Osteoblast (primary cell): ENCODE results near the gene C6orf163. TPM values are rescaled to one million over a fixed set of nuclear protein-coding genes. Genes with fewer than 3 reads are reported as not detected.

Experiments used
- DNase-seq: peaks from one replicate; pipeline ENCODE4 v3.0.0; 2011; ENCODE audit warnings: low spot score, mixed read lengths; ENCODE audit not compliant: insufficient read length; ENCODE audit errors: missing footprints
- H2AFZ ChIP-seq: 2 replicates; pipeline ENCODE4 v1.6.0; 2011; ENCODE audit warnings: mild to moderate bottlenecking, low read length
- H3K27ac ChIP-seq: 2 replicates; pipeline ENCODE4 v1.5.1; 2011; ENCODE audit warnings: mild to moderate bottlenecking, low read depth, low read length, moderate library complexity
- H3K27me3 ChIP-seq: 2 replicates; pipeline ENCODE4 v1.6.0; 2012; ENCODE audit warnings: mild to moderate bottlenecking, control low read depth, inconsistent platforms, low read length, moderate library complexity; ENCODE audit not compliant: insufficient read depth
- H3K36me3 ChIP-seq: 2 replicates; pipeline ENCODE4 v1.5.1; 2011; ENCODE audit warnings: mild to moderate bottlenecking, low read length, control low read depth, moderate library complexity; ENCODE audit not compliant: insufficient read depth
- H3K4me1 ChIP-seq: 2 replicates; pipeline ENCODE4 v1.5.1; 2011; ENCODE audit warnings: mild to moderate bottlenecking, low read length, control low read depth, moderate library complexity; ENCODE audit not compliant: insufficient read depth
- H3K4me2 ChIP-seq: 2 replicates; pipeline ENCODE4 v1.6.0; 2011; ENCODE audit warnings: mild to moderate bottlenecking, low read length; ENCODE audit not compliant: insufficient read depth
- H3K4me3 ChIP-seq: fragments of 200-600 bp; sonication (generic); 3 replicates; pipeline ENCODE4 v1.5.1; 2012; ENCODE audit warnings: mild to moderate bottlenecking, low read length, inconsistent platforms; ENCODE audit not compliant: insufficient read depth
- H3K79me2 ChIP-seq: 2 replicates; pipeline ENCODE4 v1.6.0; 2012; ENCODE audit warnings: mild to moderate bottlenecking, low read length, control low read depth, inconsistent platforms; ENCODE audit not compliant: insufficient read depth
- H3K9me3 ChIP-seq: 2 replicates; pipeline ENCODE4 v1.5.1; 2011; ENCODE audit warnings: low read depth, low read length, control low read depth
- H4K20me1 ChIP-seq: 2 replicates; pipeline ENCODE4 v1.6.0; 2012; ENCODE audit warnings: mild to moderate bottlenecking, low read length, control low read depth; ENCODE audit not compliant: insufficient read depth
- total RNA-seq: library from RNA; depleted of rRNA; stranded (reverse); fragments of >200 nt; gene quantifications from 2 replicates; pipeline ENCODE4 v1.2.3, GENCODE V29; 2012
- TF ChIP-seq, protein P1 (sequence below): IDR thresholded peaks from 2 replicates; pipeline ENCODE4 v1.5.1; 2011; ENCODE audit warnings: mild to moderate bottlenecking, low read depth, low read length, moderate library complexity; ENCODE audit errors: extremely low read depth

C6orf163 gene
- total RNA-seq, 1 donor, result 3.3 TPM

DNA sequence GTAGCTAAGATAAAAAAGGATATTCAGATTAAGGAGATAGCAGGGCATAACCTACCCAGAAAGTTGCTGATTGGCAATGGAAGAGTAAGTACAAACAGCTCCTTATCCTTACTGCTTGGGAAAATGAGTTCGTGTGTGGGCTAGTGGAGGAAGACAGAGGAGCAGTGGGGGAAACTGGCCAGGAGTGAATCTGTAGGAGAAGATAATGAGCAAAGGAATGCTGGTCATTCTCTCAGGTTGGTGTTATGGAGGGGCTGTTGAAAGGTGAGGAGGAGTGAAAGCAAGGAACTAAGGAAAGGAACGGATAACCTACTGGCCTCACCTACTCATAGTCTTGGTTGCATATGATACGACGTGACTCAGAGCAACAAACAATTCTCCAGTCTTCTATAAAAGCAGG is 8.2 kb upstream of the C6orf163 start:
- DNase-seq, result no peak
- Histone ChIP-seq H3K27me3 (no peaks in the 10 kb centered on the region), H3K27ac (no peak overlapping the region), H3K4me1 (peaks cover 11% of the 10 kb centered on the region), H3K4me3 (no peak overlapping the region), H3K36me3 (no peaks in the 10 kb centered on the region), H3K79me2 (no peaks in the 10 kb centered on the region), H4K20me1 (peaks cover 14% of the 10 kb centered on the region), H2AFZ (no peak overlapping the region), H3K4me2 (no peak overlapping the region), H3K9me3 (no peaks in the 10 kb centered on the region)
- TF ChIP-seq, protein P1, sequence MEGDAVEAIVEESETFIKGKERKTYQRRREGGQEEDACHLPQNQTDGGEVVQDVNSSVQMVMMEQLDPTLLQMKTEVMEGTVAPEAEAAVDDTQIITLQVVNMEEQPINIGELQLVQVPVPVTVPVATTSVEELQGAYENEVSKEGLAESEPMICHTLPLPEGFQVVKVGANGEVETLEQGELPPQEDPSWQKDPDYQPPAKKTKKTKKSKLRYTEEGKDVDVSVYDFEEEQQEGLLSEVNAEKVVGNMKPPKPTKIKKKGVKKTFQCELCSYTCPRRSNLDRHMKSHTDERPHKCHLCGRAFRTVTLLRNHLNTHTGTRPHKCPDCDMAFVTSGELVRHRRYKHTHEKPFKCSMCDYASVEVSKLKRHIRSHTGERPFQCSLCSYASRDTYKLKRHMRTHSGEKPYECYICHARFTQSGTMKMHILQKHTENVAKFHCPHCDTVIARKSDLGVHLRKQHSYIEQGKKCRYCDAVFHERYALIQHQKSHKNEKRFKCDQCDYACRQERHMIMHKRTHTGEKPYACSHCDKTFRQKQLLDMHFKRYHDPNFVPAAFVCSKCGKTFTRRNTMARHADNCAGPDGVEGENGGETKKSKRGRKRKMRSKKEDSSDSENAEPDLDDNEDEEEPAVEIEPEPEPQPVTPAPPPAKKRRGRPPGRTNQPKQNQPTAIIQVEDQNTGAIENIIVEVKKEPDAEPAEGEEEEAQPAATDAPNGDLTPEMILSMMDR, result no peak

- Histone ChIP-seq H3K27ac (no peak overlapping the region), H2AFZ (no peak overlapping the region), H3K79me2 (no peaks in the 10 kb centered on the region), H3K4me2 (no peak overlapping the region), H3K4me1 (no peaks in the 10 kb centered on the region), H4K20me1 (peaks cover 4% of the 10 kb centered on the region), H3K27me3 (no peaks in the 10 kb centered on the region), H3K9me3 (no peaks in the 10 kb centered on the region), H3K4me3 (no peak overlapping the region), H3K36me3 (no peaks in the 10 kb centered on the region)
- TF ChIP-seq, protein P1, result no peak
- DNase-seq, result no peak
Observed at GRCh38 chr6:87340230-87340629, 4.4 kb upstream of the C6orf163 start.

DNA sequence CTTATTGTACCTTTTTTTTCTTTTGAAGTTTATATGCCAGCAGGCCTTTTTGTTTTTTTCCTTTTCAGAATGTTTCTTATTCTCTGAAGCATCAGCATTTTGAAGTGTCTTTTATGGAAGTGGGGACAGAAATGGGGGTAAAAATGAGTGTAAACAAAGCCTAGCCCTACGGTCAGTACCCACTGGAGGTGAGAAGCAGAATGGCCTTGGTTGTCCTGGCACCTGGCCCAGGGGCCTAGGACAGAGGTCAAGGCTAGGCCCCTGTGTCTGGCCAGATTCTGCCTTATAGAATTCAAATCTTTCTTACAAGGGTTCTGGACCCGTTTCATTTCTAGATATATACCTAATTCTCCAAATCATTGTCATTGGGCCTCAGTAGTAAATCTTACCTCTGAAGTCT is 3.5 kb upstream of the C6orf163 start:
- no peaks in the 10 kb centered on the region for H3K36me3 ChIP-seq
- TF ChIP-seq, protein P1, result no peak
- H4K20me1 ChIP-seq, result peaks cover 2% of the 10 kb centered on the region
- no peaks in the 10 kb centered on the region for H3K27me3 ChIP-seq
- no peak overlapping the region for H3K4me2 ChIP-seq
- no peaks in the 10 kb centered on the region for H3K9me3 ChIP-seq
- H2AFZ ChIP-seq, result no peak overlapping the region
- H3K79me2 ChIP-seq, result no peaks in the 10 kb centered on the region
- no peaks in the 10 kb centered on the region for H3K4me1 ChIP-seq
- H3K27ac ChIP-seq, result no peak overlapping the region
- no peak overlapping the region for H3K4me3 ChIP-seq
- no peak for DNase-seq

DNA sequence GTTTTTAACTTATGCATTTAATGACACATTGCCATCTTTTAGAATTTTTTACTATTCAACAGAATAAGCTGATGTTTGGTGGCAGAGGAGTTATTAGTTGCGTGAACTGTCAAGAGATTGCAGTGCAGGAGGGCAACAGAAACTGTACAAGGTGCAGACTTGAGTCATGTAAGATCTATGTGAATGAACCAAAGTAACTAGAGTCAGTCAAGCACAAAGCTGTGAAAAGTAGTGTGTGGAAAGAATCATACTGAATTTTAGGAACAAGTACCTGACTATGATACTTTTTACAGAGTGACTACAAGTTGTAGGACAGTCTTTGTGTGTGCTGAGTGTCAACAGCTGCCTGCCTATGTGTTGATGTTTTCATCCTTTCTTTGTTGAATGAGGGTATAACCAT is 2.7 kb upstream of the C6orf163 start:
- no peak for DNase-seq
- Histone ChIP-seq H3K4me2 (no peak overlapping the region), H3K4me3 (no peak overlapping the region), H3K27ac (no peak overlapping the region), H4K20me1 (no peaks in the 10 kb centered on the region), H3K79me2 (no peaks in the 10 kb centered on the region), H3K9me3 (no peaks in the 10 kb centered on the region), H3K4me1 (no peaks in the 10 kb centered on the region), H3K27me3 (no peaks in the 10 kb centered on the region), H3K36me3 (no peaks in the 10 kb centered on the region), H2AFZ (no peak overlapping the region)
- TF ChIP-seq, protein P1, result no peak
